SK-N-SH treated with all-trans-retinoic acid at 6 μM for 48 hours (cell line): ENCODE measurements around the gene ADAMTSL3.

Source experiments
- ARNTL ChIP-seq: fragments of 450-650 bp; formaldehyde crosslinking; IDR thresholded peaks from 2 replicates; pipeline ENCODE4 v1.5.0; 2020; ENCODE audit warnings: low read depth, mild to moderate bottlenecking, moderate library complexity, borderline replicate concordance
- GLIS3 ChIP-seq: fragments of 250-450 bp; sonication (Bioruptor Pico); IDR thresholded peaks from 2 replicates; pipeline ENCODE4 v1.5.0; 2020; ENCODE audit warnings: mild to moderate bottlenecking, moderate library complexity
- RARB ChIP-seq: fragments of 250-450 bp; sonication (Bioruptor Pico); IDR thresholded peaks from 2 replicates; pipeline ENCODE4 v1.8.0; 2021; ENCODE audit warnings: mild to moderate bottlenecking, moderate library complexity
- ZC3H10 ChIP-seq: fragments of 250-450 bp; sonication (Bioruptor Pico); IDR thresholded peaks from 2 replicates; pipeline ENCODE4 v1.5.1; 2021; ENCODE audit warnings: mild to moderate bottlenecking, moderate library complexity
- ZFP30 ChIP-seq: fragments of 450-650 bp; formaldehyde crosslinking; IDR thresholded peaks from 2 replicates; pipeline ENCODE4 v1.5.0; 2022; ENCODE audit warnings: mild to moderate bottlenecking, moderate library complexity
- ZNF565 ChIP-seq: fragments of 450-650 bp; formaldehyde crosslinking; conservative IDR thresholded peaks from 2 replicates; pipeline ENCODE4 v1.5.0; 2020; ENCODE audit warnings: low read depth, mild to moderate bottlenecking, moderate library complexity
- TF ChIP-seq, protein P1 (sequence below): fragments of 250-450 bp; sonication (Bioruptor Pico); IDR thresholded peaks from 2 replicates; pipeline ENCODE4 v1.5.1; 2020; ENCODE audit warnings: low read depth, mild to moderate bottlenecking, moderate library complexity

- TF ChIP-seq GLIS3 (CRISPR knock-in tag) (no peak), ZC3H10 (CRISPR knock-in tag) (no peak), RARB (CRISPR knock-in tag) (no peak), ZNF565 (CRISPR knock-in tag) (no peak), ARNTL (CRISPR knock-in tag) (no peak), ZFP30 (CRISPR knock-in tag) (no peak)
- TF ChIP-seq, protein P1, sequence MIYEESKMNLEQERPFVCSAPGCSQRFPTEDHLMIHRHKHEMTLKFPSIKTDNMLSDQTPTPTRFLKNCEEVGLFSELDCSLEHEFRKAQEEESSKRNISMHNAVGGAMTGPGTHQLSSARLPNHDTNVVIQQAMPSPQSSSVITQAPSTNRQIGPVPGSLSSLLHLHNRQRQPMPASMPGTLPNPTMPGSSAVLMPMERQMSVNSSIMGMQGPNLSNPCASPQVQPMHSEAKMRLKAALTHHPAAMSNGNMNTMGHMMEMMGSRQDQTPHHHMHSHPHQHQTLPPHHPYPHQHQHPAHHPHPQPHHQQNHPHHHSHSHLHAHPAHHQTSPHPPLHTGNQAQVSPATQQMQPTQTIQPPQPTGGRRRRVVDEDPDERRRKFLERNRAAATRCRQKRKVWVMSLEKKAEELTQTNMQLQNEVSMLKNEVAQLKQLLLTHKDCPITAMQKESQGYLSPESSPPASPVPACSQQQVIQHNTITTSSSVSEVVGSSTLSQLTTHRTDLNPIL (CRISPR knock-in tag), result no peak
These were observed 62.7 kb downstream of the ADAMTSL3 start for GRCh38 chr15:83716605-83717004.
